SU-DHL-6 (cell line): ENCODE results near the gene RYK.
"Not testable (repeated sequence)": the region's sequence is repeated elsewhere in the genome, so short reads cannot be mapped to it uniquely, and the experiment has no call there.

ENCODE experiments used
- H2AFZ ChIP-seq: fragments of 200-600 bp; sonication (generic); 2 replicates; pipeline ENCODE4 v1.6.1; 2014; ENCODE audit warnings: low read depth, mild to moderate bottlenecking, moderate library complexity, mixed read lengths, antibody characterized with exemption, low read length; ENCODE audit not compliant: severe bottlenecking
- H3F3A ChIP-seq: fragments of 200-600 bp; shearing (Covaris generic); 2 replicates; pipeline ENCODE4 v1.6.0; 2016; ENCODE audit warnings: antibody characterized with exemption, mild to moderate bottlenecking; ENCODE audit not compliant: insufficient read depth
- H3K27ac ChIP-seq: fragments of 200-600 bp; sonication (generic); 2 replicates; pipeline ENCODE4 v1.5.1; 2016; ENCODE audit warnings: low read depth, mild to moderate bottlenecking, low read length, moderate library complexity, mixed read lengths
- H3K27me3 ChIP-seq: fragments of 200-600 bp; sonication (generic), shearing (Covaris generic); 2 replicates; pipeline ENCODE4 v1.6.0; 2014; ENCODE audit warnings: mild to moderate bottlenecking, low read length
- H3K36me3 ChIP-seq: fragments of 200-600 bp; sonication (generic); 2 replicates; pipeline ENCODE4 v1.6.1; 2014; ENCODE audit warnings: mild to moderate bottlenecking, low read length, mixed read lengths
- H3K4me2 ChIP-seq: fragments of 300-600, 200-600 bp; shearing (Covaris generic), sonication (generic); 2 replicates; pipeline ENCODE4 v1.6.0; 2014; ENCODE audit warnings: low read length, low read depth, mild to moderate bottlenecking; ENCODE audit not compliant: poor library complexity, severe bottlenecking
- H3K4me3 ChIP-seq: fragments of 200-600 bp; sonication (generic); 2 replicates; pipeline ENCODE4 v1.5.1; 2014; ENCODE audit warnings: antibody characterized with exemption, low read length, mild to moderate bottlenecking, mixed read lengths; ENCODE audit not compliant: insufficient read depth, poor library complexity, severe bottlenecking
- H3K79me2 ChIP-seq: fragments of 200-600 bp; sonication (generic); 2 replicates; pipeline ENCODE4 v1.6.1; 2014; ENCODE audit warnings: mild to moderate bottlenecking, low read length, moderate library complexity; ENCODE audit not compliant: insufficient read depth
- H3K9ac ChIP-seq: fragments of 200-600 bp; sonication (generic); 2 replicates; pipeline ENCODE4 v1.7.0; 2014; ENCODE audit warnings: mild to moderate bottlenecking, low read length
- H3K9me2 ChIP-seq: fragments of 200-600 bp; sonication (generic); replicated peaks from 2 replicates; pipeline ENCODE4 v1.6.1; 2014; ENCODE audit warnings: low read length; ENCODE audit not compliant: insufficient read depth
- H3K9me3 ChIP-seq: fragments of 200-600 bp; sonication (generic); 2 replicates; pipeline ENCODE4 v1.6.1; 2014; ENCODE audit warnings: low read length, mixed read lengths; ENCODE audit not compliant: insufficient read depth
- H4K20me1 ChIP-seq: fragments of 200-600 bp; sonication (generic); 2 replicates; pipeline ENCODE4 v1.6.1; 2014; ENCODE audit warnings: low read depth, mild to moderate bottlenecking, antibody characterized with exemption, low read length, moderate library complexity, mixed read lengths
- EZH2phosphoT487 ChIP-seq: fragments of 200-600 bp; sonication (generic), shearing (Covaris generic); conservative IDR thresholded peaks from 2 replicates; pipeline ENCODE4 v1.6.1; 2018; ENCODE audit warnings: mild to moderate bottlenecking, antibody characterized with exemption, low read length, moderate library complexity, mixed read lengths
- TF ChIP-seq, protein P1 (sequence below): fragments of 200-600 bp; sonication (generic); IDR thresholded peaks from one replicate; pipeline ENCODE4 v1.5.1; 2017; ENCODE audit warnings: antibody characterized with exemption, mild to moderate bottlenecking, low read length, moderate library complexity; ENCODE audit not compliant: insufficient read depth, poor library complexity, severe bottlenecking

Gene RYK

DNA sequence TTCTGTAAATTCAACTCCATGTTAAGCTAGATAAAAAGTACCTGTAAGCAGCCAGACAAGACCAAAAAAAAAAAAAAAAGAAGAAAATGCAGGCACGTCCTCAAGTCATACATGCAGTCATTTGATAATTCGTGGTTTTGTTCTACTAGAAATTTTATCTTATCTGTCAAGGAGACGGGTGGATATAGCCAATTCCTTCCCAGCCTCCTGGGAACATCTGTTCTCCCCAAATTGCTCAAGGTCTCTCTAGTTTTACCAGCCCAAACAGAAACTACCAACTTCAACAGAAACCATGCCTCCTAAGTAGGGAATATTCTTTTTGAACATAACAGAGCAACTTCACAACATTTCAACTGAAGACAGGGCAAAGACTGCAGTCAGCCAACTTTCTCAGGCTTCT, 19.5 kb downstream of the RYK start:
- Histone ChIP-seq H3K27ac (no peak overlapping the region), H3K4me2 (no peak overlapping the region), H3K27me3 (no peaks in the 10 kb centered on the region), H3K4me3 (no peak overlapping the region), H3K9ac (no peak overlapping the region), H3K9me3 (no peaks in the 10 kb centered on the region), H2AFZ (no peak overlapping the region), H3K36me3 (no peaks in the 10 kb centered on the region), H3K9me2 (no peaks in the 10 kb centered on the region), H4K20me1 (peaks cover 37% of the 10 kb centered on the region), H3K79me2 (peaks cover 12% of the 10 kb centered on the region; the same call in 1 of the 2 replicates), H3F3A (no peaks in the 10 kb centered on the region)
- TF ChIP-seq, protein P1, sequence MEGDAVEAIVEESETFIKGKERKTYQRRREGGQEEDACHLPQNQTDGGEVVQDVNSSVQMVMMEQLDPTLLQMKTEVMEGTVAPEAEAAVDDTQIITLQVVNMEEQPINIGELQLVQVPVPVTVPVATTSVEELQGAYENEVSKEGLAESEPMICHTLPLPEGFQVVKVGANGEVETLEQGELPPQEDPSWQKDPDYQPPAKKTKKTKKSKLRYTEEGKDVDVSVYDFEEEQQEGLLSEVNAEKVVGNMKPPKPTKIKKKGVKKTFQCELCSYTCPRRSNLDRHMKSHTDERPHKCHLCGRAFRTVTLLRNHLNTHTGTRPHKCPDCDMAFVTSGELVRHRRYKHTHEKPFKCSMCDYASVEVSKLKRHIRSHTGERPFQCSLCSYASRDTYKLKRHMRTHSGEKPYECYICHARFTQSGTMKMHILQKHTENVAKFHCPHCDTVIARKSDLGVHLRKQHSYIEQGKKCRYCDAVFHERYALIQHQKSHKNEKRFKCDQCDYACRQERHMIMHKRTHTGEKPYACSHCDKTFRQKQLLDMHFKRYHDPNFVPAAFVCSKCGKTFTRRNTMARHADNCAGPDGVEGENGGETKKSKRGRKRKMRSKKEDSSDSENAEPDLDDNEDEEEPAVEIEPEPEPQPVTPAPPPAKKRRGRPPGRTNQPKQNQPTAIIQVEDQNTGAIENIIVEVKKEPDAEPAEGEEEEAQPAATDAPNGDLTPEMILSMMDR: no peak
- TF ChIP-seq EZH2phosphoT487: no peak

DNA sequence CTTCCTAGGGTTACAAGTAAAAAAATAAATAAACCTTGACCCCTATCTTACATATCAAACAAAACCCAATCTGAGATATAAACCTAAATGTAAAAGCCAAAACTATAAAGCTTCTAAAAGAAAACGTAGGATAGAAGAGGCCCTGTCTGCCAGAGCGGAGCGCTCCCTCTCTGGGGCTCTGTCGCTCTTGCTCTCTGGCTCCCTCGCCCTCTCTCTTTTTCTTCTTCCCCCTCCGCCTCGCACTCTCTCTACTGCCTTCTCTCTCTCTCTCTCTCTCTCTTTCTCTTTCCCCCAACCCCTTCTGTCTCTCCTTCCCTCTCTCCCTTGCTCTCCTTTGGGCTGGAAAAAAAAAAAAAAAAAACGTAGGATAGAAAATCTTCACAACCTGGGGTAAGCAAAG, 21.6 kb downstream of the RYK start:
- Histone ChIP-seq H4K20me1 (peaks cover 33% of the 10 kb centered on the region), H3K9ac (no peak overlapping the region), H3K27me3 (no peaks in the 10 kb centered on the region), H3K4me3 (no peak overlapping the region), H3K4me2 (no peak overlapping the region), H3K9me2 (no peaks in the 10 kb centered on the region), H2AFZ (no peak overlapping the region), H3K27ac (no peak overlapping the region), H3K9me3 (no peaks in the 10 kb centered on the region), H3F3A (no peaks in the 10 kb centered on the region), H3K79me2 (peaks cover 12% of the 10 kb centered on the region; the same call in 1 of the 2 replicates), H3K36me3 (no peaks in the 10 kb centered on the region)
- no peak for TF ChIP-seq EZH2phosphoT487
- TF ChIP-seq, protein P1: no peak

DNA sequence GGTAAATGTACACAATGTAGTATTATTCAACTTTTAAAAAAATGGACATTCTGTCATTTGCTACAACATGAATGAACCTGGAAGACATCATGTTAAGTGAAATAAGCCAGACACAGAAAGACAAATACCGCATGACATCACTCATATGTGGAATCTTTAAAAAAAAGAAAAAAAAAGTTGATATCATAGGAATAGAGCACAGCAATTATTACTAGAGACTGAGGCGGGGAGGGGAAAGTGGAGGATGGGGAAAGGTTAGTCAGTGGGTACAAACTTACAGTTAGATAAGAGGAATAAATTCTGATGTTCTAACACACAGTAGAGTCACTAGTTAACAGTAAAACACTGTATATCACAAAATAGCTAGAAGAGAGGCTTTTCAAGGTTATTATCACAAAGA, 22.2 kb downstream of the RYK start:
- no peak overlapping the region for H2AFZ ChIP-seq
- no peak overlapping the region for H3K27ac ChIP-seq
- TF ChIP-seq, protein P1: no peak
- TF ChIP-seq EZH2phosphoT487: no peak
- H3K36me3 ChIP-seq: no peaks in the 10 kb centered on the region
- H3K4me2 ChIP-seq: no peak overlapping the region
- no peaks in the 10 kb centered on the region for H3K9me2 ChIP-seq
- H3K9me3 ChIP-seq: no peaks in the 10 kb centered on the region
- H3K27me3 ChIP-seq: no peaks in the 10 kb centered on the region
- no peak overlapping the region for H3K9ac ChIP-seq
- peaks cover 12% of the 10 kb centered on the region; the same call in 1 of the 2 replicates for H3K79me2 ChIP-seq
- peaks cover 28% of the 10 kb centered on the region for H4K20me1 ChIP-seq
- H3F3A ChIP-seq: no peaks in the 10 kb centered on the region
- no peak overlapping the region for H3K4me3 ChIP-seq

DNA sequence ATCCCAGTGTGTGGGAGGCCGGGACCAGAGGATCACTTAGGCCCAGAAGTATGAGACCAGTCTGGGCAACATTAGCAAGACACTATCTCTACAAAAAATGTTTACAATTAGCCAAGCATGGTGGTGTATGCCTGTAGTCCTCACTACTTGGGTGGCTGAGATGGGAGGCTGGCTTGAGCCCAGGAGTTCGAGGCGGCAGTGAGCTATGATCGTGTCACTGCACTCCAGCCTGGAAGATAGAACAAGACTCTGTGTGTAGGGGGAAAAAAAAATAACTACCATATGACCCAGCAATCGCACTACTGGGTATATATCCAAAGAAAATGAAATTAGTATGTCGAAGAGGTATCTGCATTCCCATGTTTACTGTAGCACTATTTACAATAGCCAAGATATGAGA, 22.6 kb downstream of the RYK start:
- H3K4me2 ChIP-seq: no peak overlapping the region
- no peak overlapping the region for H2AFZ ChIP-seq
- H3K4me3 ChIP-seq: no peak overlapping the region
- H3K27me3 ChIP-seq: no peaks in the 10 kb centered on the region
- no peaks in the 10 kb centered on the region for H3F3A ChIP-seq
- no peak overlapping the region for H3K9ac ChIP-seq
- H3K79me2 ChIP-seq: peaks cover 12% of the 10 kb centered on the region; the same call in 1 of the 2 replicates
- no peaks in the 10 kb centered on the region for H3K9me3 ChIP-seq
- no peak overlapping the region for H3K27ac ChIP-seq
- TF ChIP-seq, protein P1: no peak
- TF ChIP-seq EZH2phosphoT487: no peak
- H4K20me1 ChIP-seq: peaks cover 28% of the 10 kb centered on the region
- no peaks in the 10 kb centered on the region for H3K9me2 ChIP-seq
- H3K36me3 ChIP-seq: no peaks in the 10 kb centered on the region

DNA sequence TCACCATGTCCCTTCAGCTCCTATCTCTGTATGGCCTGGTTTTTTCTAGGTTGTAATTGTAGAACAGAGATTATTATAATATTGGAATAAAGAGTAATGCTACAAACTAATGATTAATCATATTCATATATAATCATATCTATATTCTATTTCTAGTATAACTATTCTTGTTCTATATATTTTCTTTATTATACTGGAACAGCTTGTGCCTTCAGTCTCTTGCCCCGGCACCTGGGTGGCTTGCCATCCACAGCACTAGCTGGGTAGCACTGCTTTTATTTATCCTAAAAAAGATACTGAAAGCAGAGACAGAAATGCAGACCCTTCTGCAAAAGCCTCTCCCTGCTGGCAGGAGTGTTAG, 25.9 kb downstream of the RYK start:
- H3K36me3 ChIP-seq, H3K9me3 ChIP-seq, H3K4me2 ChIP-seq, H3K27ac ChIP-seq, H3F3A ChIP-seq, H3K9me2 ChIP-seq, H3K27me3 ChIP-seq, H2AFZ ChIP-seq, H3K4me3 ChIP-seq, H3K9ac ChIP-seq, H3K79me2 ChIP-seq: not testable (repeated sequence)
- peaks cover 17% of the 10 kb centered on the region for H4K20me1 ChIP-seq
